PC-3 (cell line): Measurements from ENCODE around the gene SLC34A3. TPM values are rescaled to one million over a fixed set of nuclear protein-coding genes. Genes with fewer than 3 reads are reported as not detected.

Experiments used
- ATAC-seq: fragments of 200-7000 bp; cut with Tn5 transposase; 2 replicates; pipeline ENCODE4 v1.9.1; 2020; ENCODE audit warnings: mild to moderate bottlenecking, moderate library complexity
- BruUV-seq: library from RNA; stranded (reverse); fragments of 400-500 nt; replicated peaks from 2 replicates; lab custom pipeline; 2021; lab: Mats Ljungman, UMichigan
- CTCF ChIA-PET: fragments of 300-600 bp; sonication (Branson Sonifier 250); formaldehyde crosslinking; loops from one replicate; lab custom pipeline; 2022; ENCODE audit warnings: antibody characterized with exemption; lab: Charles Lee
- POLR2A ChIA-PET: fragments of 300-600 bp; sonication (Branson Sonifier 250); formaldehyde crosslinking; loops from one replicate; lab custom pipeline; 2022; ENCODE audit warnings: antibody characterized with exemption; ENCODE audit not compliant: unreplicated experiment; lab: Charles Lee
- DNase-seq: peaks from one replicate; pipeline ENCODE4 v3.0.0-alpha.2; 2015
- H2AFZ ChIP-seq: fragments of 300-600 bp; sonication (generic); 2 replicates; pipeline ENCODE4 v1.6.0; 2016; ENCODE audit warnings: antibody characterized with exemption, low read length
- H3F3A ChIP-seq: fragments of 300-600 bp; sonication (generic); one replicate; pipeline ENCODE4 v1.6.0; 2017; ENCODE audit warnings: antibody characterized with exemption, low read length, control low read depth, mild to moderate bottlenecking; ENCODE audit not compliant: unreplicated experiment
- H3K27ac ChIP-seq: fragments of 300-600 bp; sonication (generic); 2 replicates; pipeline ENCODE4 v1.5.1; 2016; ENCODE audit warnings: mild to moderate bottlenecking, low read length
- H3K27me3 ChIP-seq: fragments of 300-600 bp; sonication (generic); 2 replicates; pipeline ENCODE4 v1.6.1; 2016; ENCODE audit warnings: low read length, mixed read lengths
- H3K36me3 ChIP-seq: fragments of 300-600 bp; sonication (generic); 2 replicates; pipeline ENCODE4 v1.6.1; 2016; ENCODE audit warnings: low read depth, mixed run types, low read length, mixed read lengths
- H3K4me1 ChIP-seq: fragments of 300-600 bp; sonication (generic); 2 replicates; pipeline ENCODE4 v1.5.1; 2016; ENCODE audit warnings: low read length; ENCODE audit not compliant: insufficient read depth
- H3K4me2 ChIP-seq: fragments of 300-600 bp; sonication (generic); 2 replicates; pipeline ENCODE4 v1.6.0; 2016; ENCODE audit warnings: low read length
- H3K4me3 ChIP-seq: fragments of 300-600 bp; sonication (generic); 2 replicates; pipeline ENCODE4 v1.5.1; 2016; ENCODE audit warnings: mild to moderate bottlenecking, low read length, mixed read lengths
- H3K79me2 ChIP-seq: fragments of 300-600 bp; sonication (generic); 2 replicates; pipeline ENCODE4 v1.6.1; 2017; ENCODE audit warnings: low read length, mixed read lengths
- H3K9ac ChIP-seq: fragments of 300-600 bp; sonication (generic); 2 replicates; pipeline ENCODE4 v1.6.0; 2016; ENCODE audit warnings: mild to moderate bottlenecking, low read length
- H3K9me2 ChIP-seq: fragments of 300-600 bp; sonication (generic); replicated peaks from 2 replicates; pipeline ENCODE4 v1.6.1; 2016; ENCODE audit warnings: mixed run types, low read length, mixed read lengths
- H3K9me3 ChIP-seq: fragments of 300-600 bp; sonication (generic); 2 replicates; pipeline ENCODE4 v1.6.1; 2016; ENCODE audit warnings: low read length, mixed read lengths
- H4K20me1 ChIP-seq: fragments of 300-600 bp; sonication (generic); 2 replicates; pipeline ENCODE4 v1.6.1; 2016; ENCODE audit warnings: low read length, mixed read lengths
- EZH2 ChIP-seq: fragments of 300-600 bp; sonication (generic); IDR thresholded peaks from one replicate; pipeline ENCODE4 v1.6.1; 2017; ENCODE audit warnings: antibody characterized with exemption, mild to moderate bottlenecking, low read length; ENCODE audit not compliant: unreplicated experiment
- EZH2phosphoT487 ChIP-seq: fragments of 300-600 bp; sonication (generic); IDR thresholded peaks from 2 replicates; pipeline ENCODE4 v1.6.1; 2018; ENCODE audit warnings: mild to moderate bottlenecking, antibody characterized with exemption, low read length, borderline replicate concordance
- intact Hi-C: fragments of 100-400 bp; cut with micrococcal nuclease; formaldehyde crosslinking; loops from 2 replicates; pipeline ENCODE4 v1.9.0; 2023
- total RNA-seq: library from RNA; depleted of rRNA; stranded (reverse); fragments of >200 nt; gene quantifications from 2 replicates; pipeline ENCODE4 v1.2.3, GENCODE V29; 2014
- TF ChIP-seq, protein P1 (sequence below): fragments of 300-600 bp; sonication (generic); conservative IDR thresholded peaks from 2 replicates; pipeline ENCODE4 v1.5.1; 2017; ENCODE audit warnings: antibody characterized with exemption, low read depth, mild to moderate bottlenecking, low read length

SLC34A3 gene
- total RNA-seq, 1 experiment from 2014 or later: 1.5 TPM

DNA sequence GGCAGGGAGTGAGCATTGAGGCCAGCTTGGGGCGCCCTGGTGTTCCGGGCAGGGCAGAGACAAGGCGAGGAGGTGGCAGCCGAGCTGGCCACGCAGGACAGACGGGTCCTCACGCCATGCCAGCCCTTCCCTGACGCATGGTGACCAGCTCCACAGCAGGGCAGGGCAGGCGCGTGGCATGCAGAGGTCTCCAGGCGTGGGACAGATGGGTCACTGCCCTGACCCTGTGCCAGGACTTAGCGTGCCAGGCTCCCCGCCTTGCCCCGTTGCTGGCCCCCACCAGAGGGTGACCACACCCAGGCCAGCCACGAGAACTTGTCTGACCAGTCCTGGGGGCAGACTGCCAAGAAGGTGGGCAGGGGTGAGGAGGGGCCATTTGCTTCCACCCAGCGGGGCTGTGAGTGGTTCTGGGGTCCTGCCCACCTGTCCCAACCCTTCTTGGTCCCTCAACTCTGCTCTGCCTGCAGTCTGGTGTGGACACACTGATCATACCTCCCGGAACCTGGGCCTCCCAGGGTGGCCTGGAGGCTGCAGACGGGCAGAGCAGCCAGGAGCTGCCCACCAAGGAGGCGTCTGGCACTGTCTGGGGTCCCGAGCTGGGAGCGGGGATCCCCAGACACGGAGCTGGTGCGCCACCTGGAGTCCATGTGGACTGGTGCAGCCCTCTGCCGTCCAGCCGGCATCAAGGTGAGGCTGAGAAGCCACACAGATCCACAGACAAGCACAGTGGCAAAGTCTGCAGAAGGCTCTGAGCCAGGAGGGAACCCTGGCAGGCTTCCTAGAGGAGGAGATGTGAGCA, 3.4 kb upstream of the SLC34A3 start, which contains the start of gene RNF224:
Gene RNF224 (plus strand): TSS at position 449 of the 799 bp plus-strand sequence. CDS start 834 bp downstream, outside the sequence.
- Histone ChIP-seq H3K4me2 (peak within 1 kb of the TSS; percentile 88), H3K27ac (peak within 1 kb of the TSS; percentile 99), H2AFZ (0 out of 2 replicates have a peak within 1 kb of the TSS, but pooled peaks have one; percentile 42), H3K9me2 (no peaks in the 10 kb centered on the region), H3K27me3 (no peaks in the 10 kb centered on the region), H3K9ac (peak within 1 kb of the TSS; percentile 83), H3K9me3 (no peaks in the 10 kb centered on the region), H3K79me2 (peaks cover 19% of the 10 kb centered on the region), H3K4me1 (peaks cover 40% of the 10 kb centered on the region), H3K36me3 (no peaks in the 10 kb centered on the region), H4K20me1 (no peaks in the 10 kb centered on the region), H3K4me3 (peak within 1 kb of the TSS; percentile 59), H3F3A (peaks cover 2% of the 10 kb centered on the region)
- ChIA-PET CTCF (interaction anchor here (0.6 to 1.1 kb wide), 5 partner anchors 9 to 638 kb away, joined by 3 to 5 read pairs (median 3); partner anchors contain the start of genes ANAPC2 and SSNA1), POLR2A (interaction anchor here (0.6 to 1.2 kb wide), 3 partner anchors 10 to 14 kb away, joined by 3 to 4 read pairs (median 4); partner anchors contain the start of gene TUBB4B)
- BruUV-seq: no TSS peak
- DNase-seq (peak; percentile 87), ATAC-seq (peak; percentile 50)
- TF ChIP-seq EZH2phosphoT487 (peak; percentile 93), EZH2 (no peak)
- TF ChIP-seq, protein P1, sequence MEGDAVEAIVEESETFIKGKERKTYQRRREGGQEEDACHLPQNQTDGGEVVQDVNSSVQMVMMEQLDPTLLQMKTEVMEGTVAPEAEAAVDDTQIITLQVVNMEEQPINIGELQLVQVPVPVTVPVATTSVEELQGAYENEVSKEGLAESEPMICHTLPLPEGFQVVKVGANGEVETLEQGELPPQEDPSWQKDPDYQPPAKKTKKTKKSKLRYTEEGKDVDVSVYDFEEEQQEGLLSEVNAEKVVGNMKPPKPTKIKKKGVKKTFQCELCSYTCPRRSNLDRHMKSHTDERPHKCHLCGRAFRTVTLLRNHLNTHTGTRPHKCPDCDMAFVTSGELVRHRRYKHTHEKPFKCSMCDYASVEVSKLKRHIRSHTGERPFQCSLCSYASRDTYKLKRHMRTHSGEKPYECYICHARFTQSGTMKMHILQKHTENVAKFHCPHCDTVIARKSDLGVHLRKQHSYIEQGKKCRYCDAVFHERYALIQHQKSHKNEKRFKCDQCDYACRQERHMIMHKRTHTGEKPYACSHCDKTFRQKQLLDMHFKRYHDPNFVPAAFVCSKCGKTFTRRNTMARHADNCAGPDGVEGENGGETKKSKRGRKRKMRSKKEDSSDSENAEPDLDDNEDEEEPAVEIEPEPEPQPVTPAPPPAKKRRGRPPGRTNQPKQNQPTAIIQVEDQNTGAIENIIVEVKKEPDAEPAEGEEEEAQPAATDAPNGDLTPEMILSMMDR: peak; percentile 84
- intact Hi-C loops: loop anchor here (5.0 kb wide), 2 partner anchors 40 to 110 kb away; partner anchors contain the start of genes ANAPC2 and SSNA1

DNA sequence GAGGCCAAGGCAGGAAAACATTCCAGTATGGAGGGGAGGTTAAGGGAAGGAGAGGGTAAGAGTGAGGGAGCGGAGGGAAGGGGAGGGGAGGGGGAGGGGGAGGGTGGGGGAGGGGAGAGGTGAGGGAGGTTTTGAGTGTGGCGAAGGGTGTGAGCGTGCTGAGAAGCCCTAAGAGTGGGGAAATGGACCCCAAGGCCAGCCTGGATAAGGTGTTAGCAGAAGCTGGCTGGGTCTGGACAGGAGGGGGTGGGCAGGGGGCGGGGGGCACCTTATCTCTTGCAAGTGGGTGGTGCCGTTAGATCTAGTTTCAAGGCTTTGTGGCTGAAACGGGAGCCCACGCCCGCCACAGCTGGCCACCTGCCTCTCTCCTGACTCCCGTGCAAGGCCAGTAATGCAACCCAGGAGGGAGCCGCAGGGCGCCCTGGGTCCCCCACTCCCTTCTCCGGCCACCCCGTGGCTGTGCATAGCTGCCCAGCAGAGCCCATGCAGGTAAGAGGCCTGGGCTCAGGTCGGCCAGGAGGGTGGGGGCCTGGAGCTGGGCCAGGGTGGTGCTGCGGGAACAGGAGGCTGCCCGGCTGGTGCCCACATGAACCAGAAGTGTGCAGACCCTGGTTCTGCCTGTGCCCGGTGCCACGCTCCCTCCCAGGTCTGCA, 2.7 kb upstream of the SLC34A3 start:
- ATAC-seq (no peak), DNase-seq (no peak)
- Histone ChIP-seq H3F3A (peaks cover 2% of the 10 kb centered on the region), H3K27ac (peak overlapping the region; percentile 99), H3K79me2 (peaks cover 19% of the 10 kb centered on the region), H2AFZ (no peak overlapping the region), H3K4me1 (peaks cover 40% of the 10 kb centered on the region), H3K27me3 (no peaks in the 10 kb centered on the region), H4K20me1 (no peaks in the 10 kb centered on the region), H3K9ac (no peak overlapping the region; the same call in 1 of the 2 replicates), H3K9me2 (no peaks in the 10 kb centered on the region), H3K4me3 (no peak overlapping the region), H3K9me3 (no peaks in the 10 kb centered on the region), H3K4me2 (peak overlapping the region; percentile 88), H3K36me3 (no peaks in the 10 kb centered on the region)
- TF ChIP-seq, protein P1: no peak
- no peak for TF ChIP-seq EZH2
- no peak for TF ChIP-seq EZH2phosphoT487
- intact Hi-C loops: loop anchor here (5.0 kb wide), 2 partner anchors 41 to 111 kb away; partner anchors contain the start of genes ANAPC2 and SSNA1
- no TSS peak for BruUV-seq
- ChIA-PET POLR2A (interaction anchor here (1.1 kb wide), 1 partner anchor 13 kb away, joined by 4 read pairs; the partner anchor contains the start of gene TUBB4B), CTCF (interaction anchor here (1.0 to 1.1 kb wide), 3 partner anchors 9 to 71 kb away, joined by 3 to 4 read pairs (median 3); no protein-coding TSS in a partner anchor)
